HCT116 (cell line): ENCODE data around the gene FAM170B. TPM values are rescaled to one million over a fixed set of nuclear protein-coding genes. Genes with fewer than 3 reads are reported as not detected.

Source experiments
- ATAC-seq: fragments of 200-7000 bp; cut with Tn5 transposase; 2 replicates; pipeline ENCODE4 v1.9.1; 2020; ENCODE audit warnings: mild to moderate bottlenecking, moderate library complexity
- BruUV-seq: library from RNA; stranded (reverse); fragments of 400-500 nt; replicated peaks from 2 replicates; lab custom pipeline; 2021; lab: Mats Ljungman, UMichigan
- CTCF ChIA-PET: fragments of 300-600 bp; sonication (Branson Sonifier 250); formaldehyde crosslinking; loops from one replicate; lab custom pipeline; 2021; ENCODE audit warnings: antibody characterized with exemption; lab: Charles Lee
- POLR2A ChIA-PET: fragments of 300-600, 350-600 bp; sonication (Branson Sonifier 250); formaldehyde crosslinking; loops from one replicate; lab custom pipeline; 2021; ENCODE audit warnings: antibody characterized with exemption; lab: Charles Lee
- RAD21 ChIA-PET, 2 experiments: fragments of 300-600 bp; sonication (Branson Sonifier 250); formaldehyde crosslinking; loops; one replicate each; lab custom pipeline; 2023; ENCODE audit warnings: low total read pairs in 2 of 2; ENCODE audit not compliant: uncharacterized antibody in 2 of 2, unreplicated experiment in 2 of 2, low non-redundant PET in 1 of 2; lab: Charles Lee
- DNase-seq: peaks from one replicate; pipeline ENCODE4 v3.0.0-alpha.2; 2010; ENCODE audit warnings: low read depth, low spot score
- H2AFZ ChIP-seq: fragments of 200-600 bp; shearing (Covaris generic), sonication (generic); 2 replicates; pipeline ENCODE4 v1.6.1; 2017; ENCODE audit warnings: low read depth, mixed run types, mixed read lengths, antibody characterized with exemption, low read length; ENCODE audit not compliant: poor library complexity, severe bottlenecking
- H3K27ac ChIP-seq: 2 replicates; pipeline ENCODE4 v1.5.1; 2012; ENCODE audit warnings: low read depth, low read length
- H3K27me3 ChIP-seq: fragments of 200-600 bp; sonication (generic); 2 replicates; pipeline ENCODE4 v1.6.1; 2016; ENCODE audit warnings: mixed run types, low read length, mixed read lengths; ENCODE audit not compliant: insufficient read depth
- H3K36me3 ChIP-seq, 2 experiments: fragments of 200-500 bp in 1 of 2; fragments of 200-600 bp in 1 of 2; sonication (Bioruptor generic) in 1 of 2; sonication (generic) in 1 of 2; 2 replicates each; pipeline versions ENCODE4 v1.5.1 to v1.6.1; 2014 to 2016; ENCODE audit warnings: low read length in 2 of 2, inconsistent platforms in 1 of 2, mixed read lengths in 1 of 2, mixed run types in 1 of 2; ENCODE audit not compliant: insufficient read depth in 2 of 2, control insufficient read depth in 1 of 2
- H3K4me1 ChIP-seq, 2 experiments: fragments of 200-600 bp in 1 of 2; sonication (generic) in 1 of 2; 2 replicates each; pipeline versions ENCODE4 v1.5.1 to v1.6.1; 2012 to 2017; ENCODE audit warnings: low read length in 2 of 2, inconsistent platforms in 1 of 2, mild to moderate bottlenecking in 1 of 2, mixed read lengths in 1 of 2, mixed run types in 1 of 2, moderate library complexity in 1 of 2; ENCODE audit not compliant: insufficient read depth in 2 of 2, control insufficient read depth in 1 of 2
- H3K4me2 ChIP-seq: fragments of 200-600 bp; sonication (generic); 2 replicates; pipeline ENCODE4 v1.6.1; 2017; ENCODE audit warnings: mixed run types, low read length, mixed read lengths
- H3K4me3 ChIP-seq, 2 experiments: fragments of 200-600 bp in 1 of 2; sonication (generic) in 1 of 2; replicated peaks in 1 of 2; 2 replicates each; pipeline ENCODE4 v1.5.1; 2011 to 2016; ENCODE audit warnings: low read length in 2 of 2, control low read depth in 1 of 2, low read depth in 1 of 2, mild to moderate bottlenecking in 1 of 2, mixed read lengths in 1 of 2, mixed run types in 1 of 2
- H3K79me2 ChIP-seq: fragments of 200-600 bp; sonication (generic); 2 replicates; pipeline ENCODE4 v1.6.1; 2017; ENCODE audit warnings: mild to moderate bottlenecking, mixed run types, low read length, moderate library complexity, mixed read lengths; ENCODE audit not compliant: insufficient read depth
- H3K9ac ChIP-seq: fragments of 200-600 bp; sonication (generic); 2 replicates; pipeline ENCODE4 v1.6.1; 2016; ENCODE audit warnings: low read length, mixed read lengths
- H3K9me2 ChIP-seq: fragments of 200-600 bp; sonication (generic), shearing (Covaris generic); 2 replicates; pipeline ENCODE4 v1.6.1; 2017; ENCODE audit warnings: mixed run types, mild to moderate bottlenecking, moderate library complexity; ENCODE audit not compliant: insufficient read depth
- H3K9me3 ChIP-seq, 2 experiments: fragments of 200-500 bp in 1 of 2; fragments of 200-600 bp in 1 of 2; sonication (Bioruptor generic) in 1 of 2; sonication (generic) in 1 of 2; 2 replicates each; pipeline ENCODE4 v1.6.1; 2014 to 2017; ENCODE audit warnings: low read length in 2 of 2, mixed read lengths in 2 of 2, inconsistent platforms in 1 of 2, low read depth in 1 of 2, mild to moderate bottlenecking in 1 of 2, mixed run types in 1 of 2, moderate library complexity in 1 of 2; ENCODE audit not compliant: control insufficient read depth in 1 of 2, insufficient read depth in 1 of 2
- H4K20me1 ChIP-seq: fragments of 200-600 bp; sonication (generic), shearing (Covaris generic); 2 replicates; pipeline ENCODE4 v1.6.1; 2017; ENCODE audit warnings: mixed run types, mild to moderate bottlenecking, moderate library complexity; ENCODE audit not compliant: insufficient read depth
- CBX3 ChIP-seq: IDR thresholded peaks from 2 replicates; pipeline ENCODE4 v1.6.1; 2012; ENCODE audit warnings: low read depth
- CTCF ChIP-seq, 3 experiments: fragments of 200-600 bp in 1 of 3; sonication (generic) in 1 of 3; IDR thresholded peaks in 2 of 3; conservative IDR thresholded peaks in 1 of 3; 2 replicates each; pipeline ENCODE4 v1.5.1; 2012 to 2017; ENCODE audit warnings: low read depth in 2 of 3, low read length in 2 of 3, antibody characterized with exemption in 1 of 3, borderline replicate concordance in 1 of 3, control low read depth in 1 of 3, mild to moderate bottlenecking in 1 of 3, mixed read lengths in 1 of 3, mixed run types in 1 of 3, moderate library complexity in 1 of 3; ENCODE audit not compliant: insufficient read depth in 1 of 3
- EGR1 ChIP-seq: IDR thresholded peaks from 2 replicates; pipeline ENCODE4 v1.6.1; 2012; ENCODE audit warnings: low read depth
- EZH2 ChIP-seq: fragments of 200-600 bp; sonication (generic); IDR thresholded peaks from 2 replicates; pipeline ENCODE4 v1.6.1; 2017; ENCODE audit warnings: antibody characterized with exemption, mixed run types
- FOSL1 ChIP-seq: IDR thresholded peaks from 2 replicates; pipeline ENCODE4 v1.6.1; 2012; ENCODE audit warnings: low read depth
- MAX ChIP-seq: IDR thresholded peaks from 2 replicates; pipeline ENCODE4 v1.6.1; 2012
- POLR2A ChIP-seq: IDR thresholded peaks from 2 replicates; pipeline ENCODE4 v1.7.0; 2011; ENCODE audit warnings: borderline replicate concordance; ENCODE audit not compliant: insufficient read depth, insufficient read length; ENCODE audit errors: extremely low read depth
- POLR2AphosphoS5 ChIP-seq: IDR thresholded peaks from 2 replicates; pipeline ENCODE4 v1.6.1; 2011; ENCODE audit warnings: mild to moderate bottlenecking, low read depth, low read length, moderate library complexity
- SP1 ChIP-seq: IDR thresholded peaks from 2 replicates; pipeline ENCODE4 v1.6.1; 2012; ENCODE audit warnings: low read depth
- TCF7L2 ChIP-seq: IDR thresholded peaks from 2 replicates; pipeline ENCODE4 v1.7.0; 2011; ENCODE audit warnings: borderline replicate concordance, inconsistent platforms; ENCODE audit not compliant: insufficient read depth, insufficient read length; ENCODE audit errors: extremely low read depth
- YY1 ChIP-seq: IDR thresholded peaks from 2 replicates; pipeline ENCODE4 v1.6.1; 2011; ENCODE audit warnings: low read length, low read depth, moderate library complexity, mild to moderate bottlenecking; ENCODE audit not compliant: insufficient replicate concordance; ENCODE audit errors: extremely low read depth
- ZFX ChIP-seq: fragments of 450-650 bp; IDR thresholded peaks from 2 replicates; pipeline ENCODE4 v1.6.1; 2017
- ZNF274 ChIP-seq: fragments of 200-500 bp; sonication (Bioruptor generic); IDR thresholded peaks from 2 replicates; pipeline ENCODE4 v1.6.1; 2014; ENCODE audit warnings: mild to moderate bottlenecking, low read depth, low read length, inconsistent platforms
- intact Hi-C: fragments of 100-400 bp; cut with micrococcal nuclease; formaldehyde crosslinking; loops from 2 replicates; pipeline ENCODE4 v1.10.0; 2022
- total RNA-seq: library from RNA; stranded (reverse); gene quantifications from one replicate; pipeline ENCODE4 v1.2.1, GENCODE V29; 2021; ENCODE audit not compliant: unreplicated experiment

The FAM170B gene
- total RNA-seq, 1 experiment from 2014 or later: not detected

GRCh38 chr10:49092477-49092876 is 41.3 kb downstream of the FAM170B start:
- no peak for ATAC-seq
- H3K4me3 ChIP-seq: no peak overlapping the region
- no peak for TF ChIP-seq MAX
- TF ChIP-seq ZFX: no peak
- no peak for TF ChIP-seq EGR1
- TF ChIP-seq SP1: no peak
- TF ChIP-seq POLR2AphosphoS5: no peak
- no peak for TF ChIP-seq TCF7L2
- TF ChIP-seq POLR2A: no peak
- TF ChIP-seq CTCF (IDR thresholded peaks at IDR 0.05 in 2 of 3, conservative IDR thresholded peaks at IDR 0.05 in 1 of 3; ENCODE audit: borderline replicate concordance in 1 of 3, insufficient read depth in 1 of 3, low read depth in 2 of 3, low read length in 2 of 3): no peak
- no peak for TF ChIP-seq CBX3
- TF ChIP-seq FOSL1: no peak
- no peak for TF ChIP-seq EZH2
- TF ChIP-seq YY1: no peak
- no peak for TF ChIP-seq ZNF274
- H3K27ac ChIP-seq: no peak overlapping the region
- H4K20me1 ChIP-seq: no peaks in the 10 kb centered on the region
- intact Hi-C loops: no loop called here
- H3K27me3 ChIP-seq: peaks cover 24% of the 10 kb centered on the region
- no peak overlapping the region for H2AFZ ChIP-seq
- no peak overlapping the region for H3K4me2 ChIP-seq
- no peaks in the 10 kb centered on the region for H3K79me2 ChIP-seq
- CTCF ChIA-PET: no interaction called here
- no peaks in the 10 kb centered on the region for H3K36me3 ChIP-seq
- no peaks in the 10 kb centered on the region for H3K4me1 ChIP-seq
- no TSS peak for BruUV-seq
- H3K9me3 ChIP-seq: no peaks in the 10 kb centered on the region
- H3K9ac ChIP-seq: no peak overlapping the region
- RAD21 ChIA-PET: no interaction called here
- DNase-seq: no peak
- POLR2A ChIA-PET: no interaction called here
- H3K9me2 ChIP-seq: no peaks in the 10 kb centered on the region
